ENCODE measurements around the gene NFKBIE. TPM values are rescaled to one million over a fixed set of nuclear protein-coding genes. Genes with fewer than 3 reads are reported as not detected.

NFKBIE gene
- total and polyA plus RNA-seq, 2 experiments from 2014 or later: 14.0 to 16.7 TPM

- Histone ChIP-seq H3K36me3 (replicated peaks; ENCODE audit: insufficient read depth, low read depth) (no peaks in the 10 kb centered on the region), H3K27me3 (peaks cover 76% of the 10 kb centered on the region)
- TF ChIP-seq EZH2 (IDR thresholded peaks at IDR 0.05; ENCODE audit: borderline replicate concordance): no peak
- TF ChIP-seq EZH2phosphoT487 (IDR thresholded peaks at IDR 0.05; ENCODE audit: low read depth, severe bottlenecking, unreplicated experiment): no peak
- TF ChIP-seq, protein P1, sequence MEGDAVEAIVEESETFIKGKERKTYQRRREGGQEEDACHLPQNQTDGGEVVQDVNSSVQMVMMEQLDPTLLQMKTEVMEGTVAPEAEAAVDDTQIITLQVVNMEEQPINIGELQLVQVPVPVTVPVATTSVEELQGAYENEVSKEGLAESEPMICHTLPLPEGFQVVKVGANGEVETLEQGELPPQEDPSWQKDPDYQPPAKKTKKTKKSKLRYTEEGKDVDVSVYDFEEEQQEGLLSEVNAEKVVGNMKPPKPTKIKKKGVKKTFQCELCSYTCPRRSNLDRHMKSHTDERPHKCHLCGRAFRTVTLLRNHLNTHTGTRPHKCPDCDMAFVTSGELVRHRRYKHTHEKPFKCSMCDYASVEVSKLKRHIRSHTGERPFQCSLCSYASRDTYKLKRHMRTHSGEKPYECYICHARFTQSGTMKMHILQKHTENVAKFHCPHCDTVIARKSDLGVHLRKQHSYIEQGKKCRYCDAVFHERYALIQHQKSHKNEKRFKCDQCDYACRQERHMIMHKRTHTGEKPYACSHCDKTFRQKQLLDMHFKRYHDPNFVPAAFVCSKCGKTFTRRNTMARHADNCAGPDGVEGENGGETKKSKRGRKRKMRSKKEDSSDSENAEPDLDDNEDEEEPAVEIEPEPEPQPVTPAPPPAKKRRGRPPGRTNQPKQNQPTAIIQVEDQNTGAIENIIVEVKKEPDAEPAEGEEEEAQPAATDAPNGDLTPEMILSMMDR (IDR thresholded peaks at IDR 0.05; ENCODE audit: poor library complexity): no peak
Observed at GRCh38 chr6:44294832-44295791, 29.8 kb upstream of the NFKBIE start.

DNA sequence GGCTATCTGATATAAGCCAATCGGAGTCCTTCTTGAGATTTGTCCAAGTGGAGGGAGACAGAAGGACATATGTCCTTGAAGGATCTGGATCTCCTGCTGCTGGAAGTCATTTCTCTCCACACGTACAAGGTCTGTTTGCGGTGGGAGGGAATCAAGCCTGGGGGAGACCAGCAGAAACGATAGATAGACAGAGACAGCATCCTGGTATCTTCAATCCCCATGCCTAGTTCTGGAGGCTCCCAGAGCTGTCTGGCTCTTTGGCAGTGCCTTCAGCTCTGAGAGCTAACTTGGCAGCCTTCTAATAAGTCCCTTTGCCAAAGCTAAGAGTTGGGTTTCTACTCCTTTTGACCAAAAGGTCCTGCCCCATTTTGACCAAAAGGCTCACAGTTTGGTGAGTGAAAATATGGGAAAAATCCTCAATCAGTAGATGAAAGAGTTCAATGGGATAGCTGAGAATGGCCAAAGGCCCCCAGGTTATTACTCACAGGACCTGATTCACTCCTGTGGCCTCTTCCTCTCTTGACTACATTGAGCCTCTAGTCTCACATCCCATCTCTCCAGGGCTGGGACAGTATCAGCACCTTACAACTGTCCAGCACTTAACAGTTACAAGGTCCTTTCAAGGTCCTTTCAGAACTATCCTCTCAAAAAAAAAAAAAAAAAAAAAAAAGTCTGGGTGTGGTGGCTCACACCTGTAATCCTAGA lies 27.5 kb upstream of the NFKBIE start:
- Histone ChIP-seq H3K4me2 (no peak overlapping the region), H3K36me3 (replicated peaks; ENCODE audit: insufficient read depth, low read depth) (no peaks in the 10 kb centered on the region), H3K79me2 (no peaks in the 10 kb centered on the region), H3K9me3 (ENCODE audit: low read depth) (no peaks in the 10 kb centered on the region), H2AFZ (no peak overlapping the region), H3K4me3 (no peak overlapping the region), H3K9me2 (replicated peaks; ENCODE audit: insufficient read depth) (no peaks in the 10 kb centered on the region), H4K20me1 (ENCODE audit: insufficient read depth, poor library complexity, severe bottlenecking) (no peaks in the 10 kb centered on the region), H3K27me3 (peaks cover 79% of the 10 kb centered on the region), H3K4me1 (ENCODE audit: insufficient read depth) (peaks cover 2% of the 10 kb centered on the region), H3K27ac (no peak overlapping the region)
- WGBS (ENCODE audit: low lambda C conversion rate, missing lambda C conversion rate): 87% methylated on average over 4 of the region's 4 CpGs
- TF ChIP-seq, protein P1 (IDR thresholded peaks at IDR 0.05; ENCODE audit: poor library complexity): no peak
- TF ChIP-seq EZH2phosphoT487 (IDR thresholded peaks at IDR 0.05; ENCODE audit: low read depth, severe bottlenecking, unreplicated experiment): no peak
- no peak for TF ChIP-seq EZH2 (IDR thresholded peaks at IDR 0.05; ENCODE audit: borderline replicate concordance)
- DNase-seq (ENCODE audit: low spot score): no peak

More at GRCh38 chr6:44294832-44295791, 29.8 kb upstream of the NFKBIE start:
- no peak overlapping the region for H2AFZ ChIP-seq
- no peak overlapping the region for H3K27ac ChIP-seq
- H3K4me2 ChIP-seq: no peak overlapping the region
- H4K20me1 ChIP-seq (ENCODE audit: insufficient read depth, poor library complexity, severe bottlenecking): no peaks in the 10 kb centered on the region
- no peaks in the 10 kb centered on the region for H3K79me2 ChIP-seq
- no peak overlapping the region for H3K4me3 ChIP-seq
- H3K9me2 ChIP-seq (replicated peaks; ENCODE audit: insufficient read depth): no peaks in the 10 kb centered on the region
- no peaks in the 10 kb centered on the region for H3K9me3 ChIP-seq (ENCODE audit: low read depth)
- WGBS (ENCODE audit: low lambda C conversion rate, missing lambda C conversion rate): 76% methylated on average over 7 of the region's 7 CpGs
- no peak for DNase-seq (ENCODE audit: low spot score)
- peaks cover 3% of the 10 kb centered on the region for H3K4me1 ChIP-seq (ENCODE audit: insufficient read depth)

GRCh38 chr6:44291841-44292240 lies 26.5 kb upstream of the NFKBIE start:
- Histone ChIP-seq H3K27ac (no peak overlapping the region), H3K4me3 (no peak overlapping the region), H3K9me2 (replicated peaks; ENCODE audit: insufficient read depth) (no peaks in the 10 kb centered on the region), H3K4me1 (ENCODE audit: insufficient read depth) (no peaks in the 10 kb centered on the region), H3K36me3 (replicated peaks; ENCODE audit: insufficient read depth, low read depth) (no peaks in the 10 kb centered on the region), H3K4me2 (no peak overlapping the region), H4K20me1 (ENCODE audit: insufficient read depth, poor library complexity, severe bottlenecking) (no peaks in the 10 kb centered on the region), H3K9me3 (ENCODE audit: low read depth) (no peaks in the 10 kb centered on the region), H3K27me3 (peaks cover 78% of the 10 kb centered on the region), H3K79me2 (no peaks in the 10 kb centered on the region), H2AFZ (no peak overlapping the region)
- no peak for DNase-seq (ENCODE audit: low spot score)
- 76% methylated on average over 4 of the region's 4 CpGs for WGBS (ENCODE audit: low lambda C conversion rate, missing lambda C conversion rate)
- TF ChIP-seq EZH2phosphoT487 (IDR thresholded peaks at IDR 0.05; ENCODE audit: low read depth, severe bottlenecking, unreplicated experiment) (no peak), EZH2 (IDR thresholded peaks at IDR 0.05; ENCODE audit: borderline replicate concordance) (no peak)
- TF ChIP-seq, protein P1 (IDR thresholded peaks at IDR 0.05; ENCODE audit: poor library complexity): no peak

All from hepatocyte (in vitro differentiated cells).